Bronchial epithelial cell (primary cell): ENCODE measurements around the gene CADPS2. TPM values are rescaled to one million over a fixed set of nuclear protein-coding genes. Genes with fewer than 3 reads are reported as not detected.

Experiments
- DNase-seq: peaks from one replicate; pipeline ENCODE4 v3.0.0-alpha.2; 2010; ENCODE audit warnings: low read depth
- FAIRE-seq: peaks from 2 replicates; lab custom pipeline; 2011; peaks lifted over from hg19 to GRCh38; lab: Jason Lieb, UNC
- H3K27me3 ChIP-seq: 2 replicates; pipeline ENCODE4 v1.5.1; 2011; ENCODE audit warnings: low read length; ENCODE audit not compliant: control insufficient read depth, insufficient read depth
- H3K36me3 ChIP-seq: 2 replicates; pipeline ENCODE4 v1.5.1; 2011; ENCODE audit warnings: low read length; ENCODE audit not compliant: control insufficient read depth, insufficient read depth
- H3K4me3 ChIP-seq: 2 replicates; pipeline ENCODE4 v1.5.1; 2011; ENCODE audit warnings: mild to moderate bottlenecking, low read depth, low read length, control low read depth
- CTCF ChIP-seq: IDR thresholded peaks from 2 replicates; pipeline ENCODE4 v1.5.1; 2011; ENCODE audit warnings: mild to moderate bottlenecking, moderate library complexity, low read length, control low read depth, inconsistent platforms; ENCODE audit not compliant: insufficient read depth, severe bottlenecking
- total RNA-seq: library from RNA; depleted of rRNA; stranded (reverse); fragments of >200 nt; gene quantifications from 2 replicates; pipeline ENCODE4 v1.2.1, GENCODE V29; 2014

CADPS2 gene
- total RNA-seq, 1 donor from 2014 or later, result 4.2 TPM

GRCh38 chr7:122902751-122903495 lies 16.7 kb upstream of the CADPS2 start:
- Histone ChIP-seq H3K27me3 (no peaks in the 10 kb centered on the region), H3K4me3 (no peak overlapping the region), H3K36me3 (no peaks in the 10 kb centered on the region)
- TF ChIP-seq CTCF, result no peak
- no peak for DNase-seq
- no peak for FAIRE-seq

GRCh38 chr7:122901250-122901649 lies 15.0 kb upstream of the CADPS2 start:
- FAIRE-seq (no peak), DNase-seq (no peak)
- H3K36me3 ChIP-seq, result no peaks in the 10 kb centered on the region
- TF ChIP-seq CTCF, result no peak
- H3K4me3 ChIP-seq, result no peak overlapping the region
- no peaks in the 10 kb centered on the region for H3K27me3 ChIP-seq

GRCh38 chr7:122896509-122896908 lies 10.2 kb upstream of the CADPS2 start:
- FAIRE-seq, result no peak
- no peak for DNase-seq
- TF ChIP-seq CTCF, result no peak
- Histone ChIP-seq H3K27me3 (no peaks in the 10 kb centered on the region), H3K36me3 (no peaks in the 10 kb centered on the region), H3K4me3 (no peak overlapping the region)

GRCh38 chr7:122893486-122893885 lies 7.2 kb upstream of the CADPS2 start:
- no peak for TF ChIP-seq CTCF
- Histone ChIP-seq H3K36me3 (no peaks in the 10 kb centered on the region), H3K27me3 (no peaks in the 10 kb centered on the region), H3K4me3 (no peak overlapping the region)
- no peak for FAIRE-seq
- no peak for DNase-seq

- DNase-seq (no peak), FAIRE-seq (no peak)
- Histone ChIP-seq H3K4me3 (no peak overlapping the region), H3K36me3 (no peaks in the 10 kb centered on the region), H3K27me3 (no peaks in the 10 kb centered on the region)
- TF ChIP-seq CTCF, result no peak
Measured at GRCh38 chr7:122889116-122889515, 2.9 kb upstream of the CADPS2 start.

- DNase-seq, result no peak
- H3K4me3 ChIP-seq, result no peak overlapping the region
- H3K27me3 ChIP-seq, result no peaks in the 10 kb centered on the region
- FAIRE-seq, result no peak
- no peaks in the 10 kb centered on the region for H3K36me3 ChIP-seq
- TF ChIP-seq CTCF, result no peak
Measured at GRCh38 chr7:122887848-122888247, 1.6 kb upstream of the CADPS2 start.
